BE2C (cell line): ENCODE results near the gene WAC.
"Not testable (repeated sequence)": the region's sequence is repeated elsewhere in the genome, so short reads cannot be mapped to it uniquely, and the experiment has no call there.

ENCODE experiments used
- DNase-seq: peaks from one replicate; pipeline ENCODE4 v3.0.0-alpha.2; 2020
- H3K27me3 ChIP-seq: fragments of 250-450 bp; sonication (Bioruptor Pico); 2 replicates; pipeline ENCODE4 v1.5.1; 2020; ENCODE audit warnings: mild to moderate bottlenecking
- H3K36me3 ChIP-seq: fragments of 250-450 bp; sonication (Bioruptor Pico); 2 replicates; pipeline ENCODE4 v1.5.1; 2020; ENCODE audit warnings: mild to moderate bottlenecking
- H3K4me1 ChIP-seq: fragments of 250-450 bp; sonication (Bioruptor Pico); 2 replicates; pipeline ENCODE4 v1.5.1; 2020
- H3K4me3 ChIP-seq: 2 replicates; pipeline ENCODE4 v1.5.1; 2011; ENCODE audit warnings: low read depth, low read length
- H3K9me3 ChIP-seq: fragments of 250-450 bp; sonication (Bioruptor Pico); 2 replicates; pipeline ENCODE4 v1.5.1; 2020
- TF ChIP-seq, protein P1 (sequence below): IDR thresholded peaks from 2 replicates; pipeline ENCODE4 v1.5.1; 2012; ENCODE audit warnings: mild to moderate bottlenecking, low read depth, low read length

WAC gene

DNA sequence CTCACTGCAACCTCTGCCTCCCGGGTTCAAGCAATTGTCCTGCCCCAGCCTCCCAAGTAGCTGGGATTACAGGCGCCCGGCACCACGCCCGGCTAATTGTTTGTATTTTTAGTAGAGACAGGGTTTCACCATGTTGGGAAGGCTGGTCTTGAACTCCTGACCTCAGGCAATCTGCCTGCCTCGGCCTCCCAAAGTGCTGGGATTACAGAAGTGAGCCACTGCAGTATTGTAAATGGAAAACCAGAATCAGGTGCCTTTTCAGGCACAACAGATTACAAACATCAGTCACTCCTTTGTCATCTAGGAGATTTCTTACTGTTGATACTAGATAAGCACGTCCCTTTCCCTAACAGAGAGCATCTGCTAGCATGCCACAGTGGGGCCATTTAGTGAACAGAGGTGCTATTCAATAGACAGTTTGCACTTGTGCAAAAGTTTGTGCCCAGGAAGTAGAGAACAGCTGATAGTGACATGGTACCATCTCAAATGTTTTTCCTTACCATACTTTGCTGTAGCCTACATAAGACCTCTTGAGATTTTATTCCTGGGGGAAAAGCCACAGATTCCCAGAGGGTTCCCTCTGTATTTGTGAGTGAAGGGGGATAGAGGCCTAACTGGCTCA, 24.5 kb upstream of the WAC start:
- DNase-seq: no peak
- Histone ChIP-seq H3K4me3 (no peak overlapping the region), H3K27me3 (no peaks in the 10 kb centered on the region), H3K9me3 (no peaks in the 10 kb centered on the region), H3K36me3 (no peaks in the 10 kb centered on the region), H3K4me1 (peaks cover 9% of the 10 kb centered on the region)
- TF ChIP-seq, protein P1, sequence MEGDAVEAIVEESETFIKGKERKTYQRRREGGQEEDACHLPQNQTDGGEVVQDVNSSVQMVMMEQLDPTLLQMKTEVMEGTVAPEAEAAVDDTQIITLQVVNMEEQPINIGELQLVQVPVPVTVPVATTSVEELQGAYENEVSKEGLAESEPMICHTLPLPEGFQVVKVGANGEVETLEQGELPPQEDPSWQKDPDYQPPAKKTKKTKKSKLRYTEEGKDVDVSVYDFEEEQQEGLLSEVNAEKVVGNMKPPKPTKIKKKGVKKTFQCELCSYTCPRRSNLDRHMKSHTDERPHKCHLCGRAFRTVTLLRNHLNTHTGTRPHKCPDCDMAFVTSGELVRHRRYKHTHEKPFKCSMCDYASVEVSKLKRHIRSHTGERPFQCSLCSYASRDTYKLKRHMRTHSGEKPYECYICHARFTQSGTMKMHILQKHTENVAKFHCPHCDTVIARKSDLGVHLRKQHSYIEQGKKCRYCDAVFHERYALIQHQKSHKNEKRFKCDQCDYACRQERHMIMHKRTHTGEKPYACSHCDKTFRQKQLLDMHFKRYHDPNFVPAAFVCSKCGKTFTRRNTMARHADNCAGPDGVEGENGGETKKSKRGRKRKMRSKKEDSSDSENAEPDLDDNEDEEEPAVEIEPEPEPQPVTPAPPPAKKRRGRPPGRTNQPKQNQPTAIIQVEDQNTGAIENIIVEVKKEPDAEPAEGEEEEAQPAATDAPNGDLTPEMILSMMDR: no peak

DNA sequence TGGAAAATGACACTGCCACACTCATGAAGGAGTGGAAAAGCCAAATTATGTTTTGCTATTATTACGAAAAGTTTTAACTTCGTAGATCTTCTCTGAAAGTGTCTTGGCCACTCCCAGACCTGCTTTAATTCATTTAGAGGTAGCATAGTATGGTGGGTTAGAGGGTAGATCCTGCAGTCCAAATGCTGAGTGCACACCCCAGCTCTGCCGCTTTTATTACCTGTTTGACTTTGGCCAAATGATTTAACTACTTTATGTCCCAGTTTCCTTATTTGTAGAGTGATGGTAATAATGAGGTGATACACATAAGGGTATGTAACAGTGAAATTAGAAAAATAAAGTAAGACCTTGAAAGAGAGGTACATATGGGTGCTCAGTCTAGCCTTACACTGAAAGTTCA, 23.6 kb upstream of the WAC start:
- no peak for DNase-seq
- Histone ChIP-seq H3K9me3 (no peaks in the 10 kb centered on the region), H3K27me3 (no peaks in the 10 kb centered on the region), H3K4me3 (no peak overlapping the region), H3K36me3 (no peaks in the 10 kb centered on the region), H3K4me1 (peaks cover 5% of the 10 kb centered on the region; the same call in 1 of the 2 replicates)
- TF ChIP-seq, protein P1: no peak

DNA sequence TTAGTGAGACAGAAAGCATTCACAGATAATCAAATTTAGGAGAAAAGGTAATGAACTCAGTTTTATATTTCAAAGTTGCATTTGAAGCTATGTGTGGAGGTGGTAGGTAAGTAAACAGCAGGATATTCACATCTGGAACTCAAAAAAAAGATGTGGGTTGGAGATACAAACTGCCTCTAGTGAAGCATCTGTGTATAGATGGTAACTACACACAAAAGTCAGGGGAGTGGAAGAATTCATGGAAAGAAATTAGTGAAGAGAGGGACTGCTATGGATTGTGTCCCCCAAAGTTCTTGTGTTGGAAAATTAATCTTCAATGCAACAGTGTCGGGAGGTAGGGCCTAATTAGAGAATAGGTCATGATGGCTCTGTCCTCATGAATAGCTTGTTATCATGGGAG, 18.3 kb upstream of the WAC start:
- no peak overlapping the region for H3K4me3 ChIP-seq
- H3K4me1 ChIP-seq: no peaks in the 10 kb centered on the region
- H3K9me3 ChIP-seq: no peaks in the 10 kb centered on the region
- H3K27me3 ChIP-seq: no peaks in the 10 kb centered on the region
- DNase-seq: no peak
- TF ChIP-seq, protein P1: no peak
- no peaks in the 10 kb centered on the region for H3K36me3 ChIP-seq

DNA sequence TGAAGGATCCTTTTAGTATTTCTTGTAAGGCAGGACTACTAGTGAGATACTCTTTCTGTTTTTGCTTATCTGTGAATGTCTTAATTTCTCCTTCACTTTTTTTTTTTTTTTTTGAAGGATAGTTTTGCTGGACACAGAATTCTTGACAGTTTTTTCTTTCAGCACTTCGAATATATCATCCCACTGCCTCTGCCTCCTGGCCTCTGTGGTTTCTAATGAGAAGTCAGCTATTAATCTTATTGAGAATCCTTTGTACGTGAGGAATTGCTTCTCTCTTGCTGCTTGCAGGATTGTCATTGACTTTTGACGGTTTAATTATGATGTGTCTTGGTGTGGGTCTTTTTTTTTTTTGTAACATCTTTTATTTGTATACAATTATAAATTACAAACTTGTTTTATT, 12.6 kb upstream of the WAC start:
- Histone ChIP-seq H3K4me1 (no peaks in the 10 kb centered on the region), H3K27me3 (no peaks in the 10 kb centered on the region), H3K4me3 (no peak overlapping the region), H3K9me3 (0 out of 2 replicates have a peak, but pooled peaks cover 5% of the 10 kb centered on the region), H3K36me3 (no peaks in the 10 kb centered on the region; the same call in 1 of the 2 replicates)
- no peak for DNase-seq
- TF ChIP-seq, protein P1: no peak

DNA sequence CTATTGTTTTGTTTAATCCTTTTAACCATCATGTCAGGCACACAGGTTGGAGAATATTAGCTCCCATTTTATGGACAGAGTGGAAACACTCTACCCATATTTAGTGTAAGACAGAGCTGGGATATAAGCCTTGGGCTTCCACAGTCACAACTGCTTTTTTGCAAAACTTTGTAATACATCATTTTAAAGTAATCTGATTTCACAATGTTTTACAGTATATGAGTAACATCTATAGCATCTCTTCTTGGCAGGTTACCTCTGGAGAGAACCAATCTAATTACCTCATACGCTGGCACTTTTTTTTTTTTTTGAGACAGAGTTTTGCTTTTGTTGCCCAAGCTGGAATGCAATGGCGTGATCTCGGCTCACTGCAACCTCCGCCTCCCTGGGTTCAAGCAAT, 12.1 kb upstream of the WAC start:
- DNase-seq, H3K36me3 ChIP-seq, H3K4me1 ChIP-seq, H3K4me3 ChIP-seq, H3K9me3 ChIP-seq, H3K27me3 ChIP-seq: not testable (repeated sequence)

DNA sequence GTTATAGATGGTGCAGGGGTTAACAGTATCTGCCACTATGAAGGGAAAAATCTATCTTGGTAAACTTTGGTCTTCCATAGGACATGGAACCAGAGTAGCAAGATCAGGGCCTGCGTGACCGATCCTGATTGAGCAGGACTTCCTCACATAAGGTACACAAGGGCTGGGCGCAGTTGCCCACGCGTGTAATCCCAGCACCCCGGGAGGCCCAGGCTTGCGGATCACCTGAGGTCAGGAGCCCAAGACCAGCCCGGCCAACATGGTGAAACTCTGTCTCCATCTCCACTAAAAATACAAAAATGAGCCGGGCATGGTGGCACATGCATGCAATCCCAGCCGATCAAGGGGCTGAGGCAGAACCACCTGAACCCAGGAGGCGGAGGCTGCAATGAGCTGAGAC, 11.0 kb upstream of the WAC start:
- DNase-seq, H3K4me1 ChIP-seq, H3K36me3 ChIP-seq, H3K27me3 ChIP-seq, H3K9me3 ChIP-seq, H3K4me3 ChIP-seq: not testable (repeated sequence)

DNA sequence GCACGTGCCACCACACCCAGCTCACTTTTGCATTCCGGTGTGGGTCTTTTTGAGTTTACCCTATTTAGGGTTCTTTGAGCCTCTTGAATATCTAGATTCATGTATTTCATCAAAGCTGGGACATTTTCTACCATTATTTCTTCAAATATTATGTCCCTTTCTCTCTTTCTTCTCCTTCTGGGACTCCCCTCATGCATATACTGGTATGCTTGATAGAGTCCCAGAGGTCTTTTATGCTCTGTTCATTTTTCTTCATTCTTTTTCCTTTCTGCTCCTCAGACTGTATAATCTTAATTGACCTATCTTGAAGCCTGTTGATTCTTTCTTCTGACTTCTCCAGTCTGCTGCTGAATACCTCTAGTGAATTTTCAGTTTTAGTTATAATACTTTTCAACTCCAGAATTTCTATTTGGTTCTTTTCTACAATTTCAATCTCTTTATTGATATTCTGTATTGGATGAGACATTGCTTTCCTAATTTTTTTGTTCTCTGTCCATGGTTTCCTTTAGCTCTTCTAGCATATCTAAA, 9.1 kb upstream of the WAC start:
- H3K4me1 ChIP-seq: no peaks in the 10 kb centered on the region
- H3K4me3 ChIP-seq: no peak overlapping the region
- H3K9me3 ChIP-seq: 0 out of 2 replicates have a peak, but pooled peaks cover 5% of the 10 kb centered on the region
- H3K27me3 ChIP-seq: no peaks in the 10 kb centered on the region
- DNase-seq: no peak
- H3K36me3 ChIP-seq: no peaks in the 10 kb centered on the region; the same call in 1 of the 2 replicates
- TF ChIP-seq, protein P1: no peak
